ENCODE measurements around the gene LRRFIP1.

The LRRFIP1 gene

DNA sequence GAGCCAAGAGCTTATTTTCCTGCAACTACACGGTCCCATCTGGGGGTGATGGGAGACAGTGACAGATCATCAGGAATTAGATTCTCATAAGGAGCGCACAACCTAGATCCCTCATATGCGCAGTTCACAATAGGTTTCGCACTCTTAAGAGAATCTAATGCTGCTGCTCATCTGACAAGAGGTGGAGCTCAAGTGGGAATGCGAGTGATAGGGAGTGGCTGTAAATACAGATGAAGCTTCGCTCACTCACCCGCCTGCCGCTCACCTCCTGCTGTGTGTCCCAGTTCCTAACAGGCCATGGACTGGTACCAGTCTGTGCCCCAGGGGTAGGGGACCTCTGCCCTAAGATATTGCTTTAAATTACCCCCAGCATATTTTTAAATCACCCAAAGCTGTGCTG, 10.8 kb downstream of the LRRFIP1 start:
- DNase-seq (ENCODE audit: low read depth in 1 of 2, low spot score in 1 of 2): no peak

DNA sequence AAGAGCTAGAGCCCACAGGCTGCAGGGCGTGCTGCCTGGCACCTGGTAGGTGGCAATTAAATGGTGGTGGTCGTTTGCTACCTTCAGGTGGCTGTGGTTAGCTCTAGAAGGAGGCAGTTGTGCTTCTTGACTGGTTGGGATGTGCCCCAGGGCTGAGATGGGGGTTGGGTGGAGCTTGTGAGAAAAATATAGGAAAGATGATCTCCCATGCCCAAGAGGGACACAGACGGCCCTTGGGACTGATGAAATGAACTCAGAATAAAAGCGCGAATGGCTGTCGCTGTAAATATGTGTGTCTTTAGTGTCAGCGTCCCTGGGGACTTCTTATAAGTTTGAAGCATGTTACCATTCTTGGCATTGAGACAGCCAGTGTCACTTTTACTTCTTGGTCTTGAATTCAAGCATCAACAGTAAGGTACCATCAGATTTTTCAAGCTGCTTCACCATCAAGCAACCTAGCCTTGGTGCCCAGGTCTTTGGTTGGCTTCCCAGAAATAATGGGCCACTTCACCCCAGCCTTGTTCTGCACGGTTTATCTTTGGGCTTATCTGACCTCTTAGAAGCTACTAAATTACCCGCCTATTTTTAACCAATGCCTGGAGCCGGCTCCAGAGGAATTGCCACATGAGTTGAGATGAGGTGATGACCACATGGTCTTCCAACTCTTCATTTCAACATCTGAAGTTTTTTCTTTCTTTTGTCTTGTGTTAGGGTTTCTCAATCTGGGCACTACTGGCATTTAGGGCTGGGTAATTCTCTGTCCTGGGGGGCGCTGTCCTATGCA, 11.9 kb downstream of the LRRFIP1 start:
- DNase-seq (ENCODE audit: low read depth in 1 of 2, low spot score in 1 of 2): no peak

DNA sequence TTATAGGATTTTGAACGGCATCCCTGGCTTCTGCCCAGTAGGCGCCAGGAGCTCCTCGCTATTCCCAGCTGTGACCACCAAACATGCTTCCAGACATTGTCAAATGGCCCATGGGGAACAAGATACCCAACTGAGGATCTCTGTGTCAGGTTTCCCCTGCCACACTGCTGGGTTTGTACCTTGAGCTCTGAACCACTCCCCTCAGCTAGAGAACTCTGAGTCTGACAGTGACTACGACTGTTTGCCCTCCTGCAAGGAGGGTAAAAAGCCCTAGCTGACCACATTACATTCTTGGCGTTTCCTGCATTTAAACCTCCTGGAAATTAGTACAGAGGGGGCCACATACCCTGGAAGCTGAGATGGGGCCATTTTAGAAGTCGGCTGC, 12.4 kb downstream of the LRRFIP1 start:
- DNase-seq (ENCODE audit: low read depth in 1 of 2, low spot score in 1 of 2): no peak

DNA sequence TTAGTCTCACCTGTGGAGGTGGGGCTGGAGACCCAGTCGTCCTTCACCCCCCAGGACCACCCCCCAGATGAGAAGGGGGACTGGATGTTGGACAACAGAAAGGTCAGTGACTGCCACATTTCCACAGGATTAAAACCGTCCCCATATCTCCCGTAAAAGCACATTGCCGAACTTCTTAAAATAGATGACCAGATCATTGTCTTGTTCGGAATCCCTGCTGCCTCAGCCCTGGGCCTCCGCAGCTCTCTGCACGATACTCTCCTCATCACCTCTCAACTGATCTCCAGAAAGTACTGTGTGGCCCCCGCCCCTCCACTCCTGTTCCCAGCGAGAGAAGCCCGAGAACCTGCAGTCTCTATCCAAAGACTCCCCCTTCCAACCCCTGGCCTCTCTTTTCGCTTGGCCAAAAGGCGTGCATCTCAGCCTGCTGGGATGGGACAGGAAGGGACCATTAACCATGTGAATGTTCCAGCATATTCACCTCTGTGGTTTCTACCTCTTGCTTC, 13.2 kb downstream of the LRRFIP1 start:
- no peak for DNase-seq (ENCODE audit: low read depth in 1 of 2, low spot score in 1 of 2)

DNA sequence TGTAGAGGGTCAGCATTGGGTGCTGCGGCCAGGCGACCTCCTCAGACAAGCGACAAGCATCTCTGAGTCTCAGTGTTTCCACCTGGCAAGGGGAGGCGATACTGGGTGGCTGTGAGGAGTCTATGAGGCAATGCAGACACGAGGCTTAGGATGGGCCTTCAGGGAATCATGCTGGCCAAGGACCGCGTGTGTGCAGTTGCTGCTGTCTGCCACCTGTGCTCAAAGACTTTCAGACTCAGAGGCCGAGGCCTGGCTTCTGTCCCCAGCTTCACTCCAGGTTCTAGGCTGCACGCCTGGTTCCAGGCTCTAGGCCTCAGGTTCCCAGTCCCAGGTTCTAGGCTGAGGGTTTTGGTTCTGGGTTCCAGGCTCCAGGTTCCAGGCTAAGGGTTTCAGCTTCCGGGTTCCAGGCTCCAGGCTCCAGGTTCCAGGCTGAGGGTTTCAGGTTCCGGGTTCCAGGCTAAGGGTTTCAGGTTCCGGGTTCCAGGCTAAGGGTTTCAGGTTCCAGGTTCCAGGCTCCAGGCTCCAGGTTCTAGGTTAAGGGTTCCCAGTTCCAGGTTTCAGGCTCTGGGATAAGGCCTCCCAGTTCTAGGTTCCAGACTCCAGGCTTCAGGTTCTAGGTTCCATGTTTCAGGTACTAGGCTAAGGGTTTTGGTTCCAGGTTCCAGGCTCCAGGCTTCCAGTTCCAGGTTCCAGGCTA, 14.8 kb downstream of the LRRFIP1 start:
- no peak for DNase-seq (ENCODE audit: low read depth in 1 of 2, low spot score in 1 of 2)

DNA sequence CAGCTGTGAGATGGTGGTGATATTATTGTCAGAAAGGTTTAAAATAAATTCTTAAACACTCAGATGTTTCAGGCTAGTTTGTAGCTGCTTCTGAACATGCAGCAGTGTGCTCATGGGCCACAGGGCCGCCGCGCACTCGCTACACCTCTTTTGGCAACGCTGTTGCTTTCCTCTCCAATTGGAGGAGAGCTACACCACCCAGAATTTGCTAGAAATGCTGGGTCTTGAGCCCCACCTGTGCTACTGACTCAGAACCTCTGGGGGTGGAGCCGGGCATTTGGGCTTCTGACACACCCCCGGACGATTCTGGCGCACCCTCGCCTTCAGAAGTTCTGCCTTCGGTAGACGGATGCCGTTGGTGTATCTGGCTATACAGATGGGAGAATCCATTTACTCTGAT, 15.7 kb downstream of the LRRFIP1 start:
- no peak for DNase-seq (ENCODE audit: low read depth in 1 of 2, low spot score in 1 of 2)

DNA sequence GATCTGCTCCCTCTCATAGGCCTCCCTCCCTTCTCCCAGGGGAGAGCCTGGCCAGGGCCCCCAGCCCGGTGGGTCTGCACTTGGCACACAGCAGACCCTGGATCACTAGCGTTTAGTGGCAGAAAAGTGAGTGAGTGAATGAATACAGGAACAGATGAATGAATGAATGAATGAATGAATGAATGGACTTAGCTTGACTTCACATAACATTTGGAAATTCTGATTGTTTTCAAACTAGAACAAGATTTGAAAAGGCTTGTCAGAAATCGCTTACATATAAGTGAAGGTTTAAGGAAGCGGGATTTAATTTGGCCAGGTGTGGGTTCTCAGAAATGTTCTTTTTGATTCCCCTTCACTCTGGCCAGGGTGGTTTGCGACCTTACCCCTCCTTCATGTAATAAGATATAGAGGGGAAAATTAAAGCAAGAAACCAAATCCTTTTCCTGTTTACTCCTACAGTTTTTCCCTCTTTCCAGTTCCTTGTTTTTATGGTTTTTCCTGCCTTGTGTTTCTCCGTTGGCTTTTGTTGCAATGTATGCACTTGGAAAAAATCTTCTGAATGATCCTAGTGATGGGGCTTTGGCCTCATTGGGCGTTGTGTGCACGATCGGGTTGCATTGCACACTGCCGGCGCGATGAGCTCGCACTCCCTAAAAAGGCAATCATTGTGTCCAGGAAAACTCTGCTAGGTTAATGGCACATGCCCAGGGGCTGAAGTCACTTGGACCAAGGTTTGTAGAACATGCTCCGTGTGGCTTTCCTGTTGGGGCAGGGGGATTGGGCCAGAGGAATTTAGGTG, 16.4 kb downstream of the LRRFIP1 start:
- no peak for DNase-seq (ENCODE audit: low read depth in 1 of 2, low spot score in 1 of 2)

DNA sequence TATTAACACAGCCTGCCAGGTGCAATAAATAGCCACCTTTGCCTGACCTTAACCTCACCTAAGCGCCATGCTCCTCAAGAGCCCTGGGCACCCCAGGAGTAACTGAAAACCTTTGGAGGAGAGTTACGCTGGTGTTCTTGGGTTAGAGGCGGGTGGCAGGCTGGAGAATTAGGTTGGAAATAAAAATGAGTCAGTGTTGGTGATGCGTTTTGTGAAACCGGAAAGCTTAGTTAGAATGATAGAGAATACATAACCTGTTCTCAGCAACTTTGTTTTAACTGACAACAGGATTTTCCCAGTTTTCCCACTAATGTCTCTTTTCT, 17.0 kb downstream of the LRRFIP1 start:
- no peak for DNase-seq (ENCODE audit: low read depth in 1 of 2, low spot score in 1 of 2)

DNA sequence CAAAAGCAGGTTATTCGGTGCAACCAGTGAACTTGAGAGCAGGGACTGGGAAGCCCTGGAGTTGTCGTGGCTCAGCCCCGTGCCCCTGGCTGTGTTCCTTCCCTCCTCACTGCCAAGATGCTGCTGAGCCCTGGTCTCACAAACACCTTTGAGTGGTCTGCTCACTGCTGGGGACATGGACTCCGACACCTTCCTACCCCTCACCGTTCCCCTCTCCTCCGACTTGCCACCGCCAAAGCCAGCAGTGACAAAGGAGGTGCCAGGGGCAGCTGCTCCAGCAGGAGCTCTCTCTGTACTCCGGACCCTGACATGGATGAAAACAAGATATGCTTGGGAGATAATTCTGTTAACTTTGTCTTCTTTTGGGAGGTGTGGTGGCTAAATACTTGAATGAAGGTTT, 17.9 kb downstream of the LRRFIP1 start:
- no peak for DNase-seq (ENCODE audit: low read depth in 1 of 2, low spot score in 1 of 2)

DNA sequence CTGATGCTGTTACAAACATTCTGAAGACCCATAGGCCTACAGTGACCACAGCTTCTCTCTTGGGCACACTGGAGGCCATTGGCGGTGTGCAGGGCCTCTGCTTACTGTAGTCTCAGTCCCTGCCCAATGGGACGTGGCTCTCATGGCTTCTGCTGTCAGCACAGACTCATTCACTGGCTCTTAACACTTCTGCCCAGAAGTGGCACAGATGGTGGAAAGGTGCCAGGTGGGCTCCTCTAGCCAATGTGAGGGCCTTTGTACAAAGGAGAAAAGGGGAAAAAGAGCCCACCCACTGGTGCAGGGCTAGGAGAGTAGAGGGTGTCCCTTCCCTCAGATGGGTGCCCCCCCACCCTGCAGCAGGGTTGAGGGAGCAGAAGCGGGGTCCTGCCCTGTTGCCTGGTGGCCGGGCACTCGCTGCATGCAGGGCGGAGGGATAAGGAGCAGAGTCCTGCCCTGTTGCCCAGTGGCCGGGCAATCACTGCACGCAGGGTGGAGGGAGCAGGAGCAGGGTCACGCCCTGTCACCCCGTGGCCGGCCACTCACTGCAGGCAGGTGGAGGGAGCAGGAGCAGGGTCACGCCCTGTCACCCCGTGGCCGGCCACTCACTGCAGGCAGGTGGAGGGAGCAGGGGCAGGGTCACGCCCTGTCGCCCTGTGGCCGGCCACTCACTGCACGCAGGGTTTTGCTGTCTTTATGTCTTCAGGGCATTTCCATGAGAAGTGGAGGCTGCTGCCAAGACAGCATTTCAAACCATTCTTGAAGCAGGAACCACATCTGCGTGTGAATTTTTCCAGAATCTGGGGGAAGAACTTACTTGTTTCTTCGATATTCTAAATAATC, 20.0 kb downstream of the LRRFIP1 start:
- no peak for DNase-seq (ENCODE audit: low read depth in 1 of 2, low spot score in 1 of 2)

DNA sequence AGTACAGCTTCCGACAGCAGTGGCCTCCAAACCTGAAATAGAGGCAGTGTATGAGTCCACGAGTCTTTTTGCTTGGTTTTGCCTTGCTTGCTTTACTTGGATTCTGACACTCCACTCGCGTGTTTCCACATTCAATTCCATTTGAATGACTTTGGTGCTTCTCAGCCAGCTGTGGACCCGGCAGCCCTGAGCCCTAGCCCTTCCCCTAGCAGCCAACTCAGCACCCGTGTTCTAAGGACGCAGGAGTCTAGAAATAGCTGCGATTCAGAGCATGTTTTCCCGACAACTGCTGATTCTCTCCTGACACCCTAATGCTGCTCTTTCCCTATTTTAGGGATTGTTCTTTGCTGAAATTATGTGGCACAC, 20.6 kb downstream of the LRRFIP1 start:
- DNase-seq (ENCODE audit: low read depth in 1 of 2, low spot score in 1 of 2): no peak

DNA sequence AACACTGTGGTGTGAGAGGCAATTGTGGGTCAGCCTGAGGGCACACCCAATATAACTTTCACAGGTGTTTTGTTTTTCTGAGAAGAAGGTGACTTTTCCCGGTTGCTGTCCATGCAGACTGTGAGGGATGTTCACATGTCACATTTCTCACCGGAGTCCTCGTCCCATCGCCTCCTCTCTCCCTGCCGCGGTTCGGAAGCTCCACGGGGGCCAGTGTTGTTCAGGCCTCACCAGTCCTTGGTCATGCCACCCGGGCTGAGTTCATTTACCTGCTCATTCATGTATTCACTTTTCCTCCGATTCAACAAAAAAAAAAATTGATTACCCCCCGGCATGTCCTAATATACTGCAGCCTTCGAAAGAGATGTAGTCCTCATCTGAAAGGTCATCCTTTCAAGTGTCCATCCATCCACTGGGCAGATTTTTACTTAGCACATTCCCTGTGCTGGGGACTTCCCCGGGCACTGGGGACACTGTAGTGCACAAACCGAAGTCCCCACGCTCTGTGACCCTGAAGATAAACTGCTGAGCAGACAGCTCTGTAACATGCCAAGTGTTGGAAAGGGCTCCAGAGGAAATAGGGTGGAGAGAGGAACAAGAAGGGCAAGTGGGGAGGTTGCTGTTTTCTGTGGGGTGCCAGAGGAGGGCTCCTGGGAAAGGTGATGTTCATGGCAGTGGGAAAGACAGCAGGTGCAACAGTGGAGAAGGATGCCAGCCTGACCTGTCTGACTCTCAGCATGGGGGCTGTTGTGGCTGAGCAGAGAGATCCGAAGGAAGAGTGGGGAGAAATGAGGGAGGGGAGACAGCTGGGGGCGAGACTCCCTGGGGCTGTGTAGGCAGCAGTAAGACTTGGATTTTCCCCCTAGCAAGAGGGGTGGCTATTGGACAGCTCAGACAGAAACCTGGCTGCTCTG, 22.4 kb downstream of the LRRFIP1 start:
- no peak for DNase-seq (ENCODE audit: low read depth in 1 of 2, low spot score in 1 of 2)

DNA sequence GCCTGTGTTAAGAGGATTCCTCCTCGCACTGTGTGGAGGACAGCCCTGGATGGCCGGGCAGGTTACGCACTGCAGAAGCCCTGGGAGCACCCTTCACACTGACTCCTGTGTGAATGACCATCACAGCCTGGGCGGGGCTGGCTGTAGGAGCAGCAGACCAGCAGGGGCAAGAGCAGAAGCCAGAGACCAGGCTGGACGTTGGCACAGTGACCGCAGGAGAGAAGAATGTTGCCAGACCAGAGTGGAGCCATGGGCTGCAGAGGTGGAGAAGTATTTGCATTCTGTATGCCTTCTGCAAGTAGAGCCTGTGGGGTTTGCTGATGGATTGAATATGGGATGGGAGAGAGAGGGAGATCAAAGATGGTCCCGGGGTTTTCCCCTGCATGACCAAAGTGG, 23.1 kb downstream of the LRRFIP1 start:
- DNase-seq (ENCODE audit: low read depth in 1 of 2, low spot score in 1 of 2): no peak

DNA sequence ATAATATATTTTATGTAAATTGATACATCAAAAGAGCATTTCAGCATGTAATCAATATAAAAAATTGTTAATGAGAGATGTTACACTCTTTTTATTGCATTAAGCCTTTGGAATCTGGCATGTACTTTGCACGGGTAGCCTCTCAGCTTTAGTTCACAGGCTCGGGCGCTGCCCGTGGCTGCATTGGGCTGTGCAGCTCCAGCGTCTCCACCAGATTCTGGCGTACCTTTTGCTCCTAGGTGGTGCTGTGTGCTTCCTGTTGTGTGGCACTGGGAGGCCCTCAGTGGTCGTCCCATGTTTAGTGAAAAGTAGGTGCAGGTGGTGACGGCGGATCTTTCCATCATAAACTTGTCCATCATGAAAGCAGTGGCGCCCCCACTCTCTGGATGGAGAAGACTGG, 24.4 kb downstream of the LRRFIP1 start:
- DNase-seq (ENCODE audit: low read depth in 1 of 2, low spot score in 1 of 2): no peak

DNA sequence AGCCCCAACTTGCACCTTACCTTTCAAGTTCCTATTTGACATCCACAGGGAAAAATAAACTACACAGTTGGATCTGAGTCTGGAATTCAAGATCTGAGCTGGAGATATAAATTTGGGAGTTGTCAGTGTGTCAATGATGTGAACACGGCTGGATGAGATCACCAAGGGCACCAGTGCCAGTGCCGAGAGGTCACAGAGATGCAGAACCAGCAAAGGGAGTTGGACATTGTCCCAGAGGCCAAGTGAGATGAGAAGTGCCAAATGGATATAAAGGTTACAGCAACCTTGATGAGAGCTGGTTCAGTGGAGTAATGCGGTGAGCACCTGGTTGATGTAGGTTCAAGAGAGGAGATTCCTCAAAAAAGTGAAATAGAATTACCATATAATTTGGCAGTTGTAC, 24.8 kb downstream of the LRRFIP1 start:
- DNase-seq (ENCODE audit: low read depth in 1 of 2, low spot score in 1 of 2): no peak

DNA sequence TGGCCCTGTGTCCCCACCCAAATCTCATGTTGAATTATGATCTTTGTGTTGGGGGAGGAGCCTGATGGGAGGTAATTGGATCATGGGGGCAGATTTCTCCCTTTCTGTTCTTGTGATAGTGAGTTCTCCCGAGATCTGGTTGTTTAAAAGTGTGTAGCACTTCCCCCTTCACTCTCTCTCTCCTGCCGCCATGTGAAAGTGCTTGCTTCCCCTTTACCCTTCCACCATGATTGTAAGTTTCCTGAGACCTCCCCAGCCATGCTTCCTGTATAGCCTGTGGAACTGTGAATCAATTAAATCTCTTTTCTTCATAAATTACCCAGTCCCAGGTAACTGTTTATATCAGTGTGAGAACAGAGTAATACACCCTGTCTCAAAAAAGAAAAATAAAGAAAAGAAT, 25.5 kb downstream of the LRRFIP1 start:
- DNase-seq (ENCODE audit: low read depth in 1 of 2, low spot score in 1 of 2): no peak

DNA sequence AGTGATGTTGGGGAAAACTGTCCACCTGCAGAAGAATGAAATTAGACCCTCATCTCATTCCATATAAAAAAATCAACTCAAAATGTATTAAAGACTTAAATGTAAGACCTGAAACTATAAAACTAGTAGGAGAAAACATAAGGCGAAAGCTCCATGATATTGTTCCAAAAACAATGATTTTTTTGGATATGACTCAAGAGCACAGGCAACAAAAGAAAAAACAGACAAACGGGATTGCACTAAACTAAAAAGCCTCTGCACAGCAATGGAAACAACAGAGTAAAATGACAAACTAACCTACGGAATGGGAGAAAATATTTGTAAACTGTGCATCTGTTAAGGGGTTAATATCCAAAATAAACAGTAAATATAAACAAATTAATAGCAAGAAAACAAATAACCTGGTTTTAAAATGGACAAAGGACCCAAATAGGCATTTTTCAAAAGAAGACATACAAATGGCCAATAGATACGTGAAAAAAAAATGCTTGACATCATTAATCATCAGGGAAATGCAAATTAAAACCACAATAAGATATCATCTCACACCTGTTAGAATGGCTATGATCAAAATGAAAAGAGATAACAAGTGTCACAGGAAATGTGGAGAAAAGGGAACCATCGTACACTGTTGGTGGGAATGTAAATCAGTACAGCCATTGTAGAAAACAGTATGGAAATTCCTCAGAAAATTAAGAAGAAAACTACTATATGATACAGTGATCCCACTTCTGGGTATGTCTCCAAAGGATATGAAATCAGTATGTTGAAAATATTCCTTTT, 26.6 kb downstream of the LRRFIP1 start:
- DNase-seq (ENCODE audit: low read depth in 1 of 2, low spot score in 1 of 2): no peak

DNA sequence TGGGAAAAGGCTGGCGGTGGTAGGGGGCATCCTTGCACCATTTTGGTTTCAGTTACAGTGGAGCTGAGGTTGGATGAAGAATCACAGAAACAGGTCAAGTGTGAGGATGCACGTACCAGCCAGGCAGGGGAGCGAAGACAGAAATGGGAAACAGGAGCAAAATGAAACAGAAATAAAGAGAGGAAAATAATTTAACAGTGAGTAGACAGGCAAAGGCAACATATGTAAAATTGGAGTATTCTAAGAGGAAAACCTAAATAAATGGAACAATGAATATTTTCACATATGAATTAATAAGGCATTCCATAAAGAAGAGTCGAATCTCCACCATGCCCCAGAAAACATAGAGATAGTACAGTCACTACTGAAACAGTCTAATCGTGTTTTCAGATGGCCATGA, 29.7 kb downstream of the LRRFIP1 start:
- no peak for DNase-seq (ENCODE audit: low read depth in 1 of 2, low spot score in 1 of 2)

DNA sequence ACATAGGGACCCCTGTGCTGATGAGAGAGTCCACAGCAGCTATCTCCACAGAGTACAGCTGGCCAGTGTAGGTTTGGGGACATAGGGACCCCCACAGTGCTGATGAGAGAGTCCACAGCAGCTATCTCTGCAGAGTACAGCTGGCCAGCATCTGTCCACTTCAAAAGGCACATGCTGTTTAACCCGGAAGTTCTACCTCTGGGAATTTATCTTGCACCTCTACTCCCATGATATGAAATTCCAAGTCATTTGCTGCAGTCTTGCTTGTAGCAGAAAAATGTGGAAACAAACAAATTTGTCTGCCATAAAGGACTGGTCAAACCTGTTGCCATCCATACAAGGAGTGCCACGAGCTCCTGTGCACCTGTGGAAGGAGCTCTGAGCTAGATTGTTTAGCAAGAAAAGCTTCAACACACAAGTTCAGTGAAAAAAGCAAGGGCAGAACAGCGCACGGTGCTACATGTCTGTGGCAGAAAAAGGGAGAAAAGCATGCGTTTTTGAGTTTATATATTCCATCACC, 33.1 kb downstream of the LRRFIP1 start:
- DNase-seq (ENCODE audit: low read depth in 1 of 2, low spot score in 1 of 2): no peak

Measured in stimulated activated CD4-positive, alpha-beta T cell treated with anti-CD3 and anti-CD28 coated beads, Interleukin-15, amount 100 ng/mL, for 1 hour (primary cell).